HEK293T (cell line): Measurements from ENCODE around the gene CYGB.

ENCODE experiments used
- ARNT ChIP-seq: fragments of 450-650 bp; IDR thresholded peaks from 2 replicates; pipeline ENCODE4 v1.6.1; 2017; ENCODE audit warnings: mild to moderate bottlenecking
- BHLHE40 ChIP-seq: fragments of 450-650 bp; IDR thresholded peaks from 2 replicates; pipeline ENCODE4 v1.6.1; 2016; ENCODE audit warnings: mild to moderate bottlenecking, moderate library complexity, borderline replicate concordance
- CTBP1 ChIP-seq: fragments of 450-650 bp; IDR thresholded peaks from 2 replicates; pipeline ENCODE4 v1.6.1; 2016; ENCODE audit warnings: borderline replicate concordance
- ELF4 ChIP-seq: fragments of 450-650 bp; IDR thresholded peaks from 2 replicates; pipeline ENCODE4 v1.6.1; 2017; ENCODE audit warnings: antibody characterized with exemption
- FOXA1 ChIP-seq: fragments of 450-650 bp; IDR thresholded peaks from 2 replicates; pipeline ENCODE4 v1.6.1; 2016; ENCODE audit warnings: mild to moderate bottlenecking
- FOXK2 ChIP-seq: fragments of 450-650 bp; IDR thresholded peaks from 2 replicates; pipeline ENCODE4 v1.6.1; 2016; ENCODE audit warnings: mild to moderate bottlenecking
- FOXM1 ChIP-seq: fragments of 450-650 bp; IDR thresholded peaks from 2 replicates; pipeline ENCODE4 v1.6.1; 2017; ENCODE audit warnings: mild to moderate bottlenecking, borderline replicate concordance
- HDGF ChIP-seq: fragments of 450-650 bp; IDR thresholded peaks from 2 replicates; pipeline ENCODE4 v1.6.1; 2017; ENCODE audit warnings: antibody characterized with exemption, borderline replicate concordance
- L3MBTL2 ChIP-seq: fragments of 450-650 bp; conservative IDR thresholded peaks from 2 replicates; pipeline ENCODE4 v1.6.1; 2016; ENCODE audit warnings: mild to moderate bottlenecking
- NFRKB ChIP-seq: fragments of 450-650 bp; IDR thresholded peaks from 2 replicates; pipeline ENCODE4 v1.6.1; 2016; ENCODE audit warnings: mild to moderate bottlenecking, moderate library complexity
- SP1 ChIP-seq: fragments of 450-650 bp; IDR thresholded peaks from 2 replicates; pipeline ENCODE4 v1.6.1; 2017
- SUZ12 ChIP-seq: fragments of 450-650 bp; IDR thresholded peaks from 2 replicates; pipeline ENCODE4 v1.6.1; 2016; ENCODE audit warnings: mild to moderate bottlenecking
- TARDBP ChIP-seq: fragments of 450-650 bp; IDR thresholded peaks from 2 replicates; pipeline ENCODE4 v1.6.1; 2016
- TF ChIP-seq, protein P1 (sequence below): fragments of 450-650 bp; IDR thresholded peaks from 2 replicates; pipeline ENCODE4 v1.6.1; 2016

DNA sequence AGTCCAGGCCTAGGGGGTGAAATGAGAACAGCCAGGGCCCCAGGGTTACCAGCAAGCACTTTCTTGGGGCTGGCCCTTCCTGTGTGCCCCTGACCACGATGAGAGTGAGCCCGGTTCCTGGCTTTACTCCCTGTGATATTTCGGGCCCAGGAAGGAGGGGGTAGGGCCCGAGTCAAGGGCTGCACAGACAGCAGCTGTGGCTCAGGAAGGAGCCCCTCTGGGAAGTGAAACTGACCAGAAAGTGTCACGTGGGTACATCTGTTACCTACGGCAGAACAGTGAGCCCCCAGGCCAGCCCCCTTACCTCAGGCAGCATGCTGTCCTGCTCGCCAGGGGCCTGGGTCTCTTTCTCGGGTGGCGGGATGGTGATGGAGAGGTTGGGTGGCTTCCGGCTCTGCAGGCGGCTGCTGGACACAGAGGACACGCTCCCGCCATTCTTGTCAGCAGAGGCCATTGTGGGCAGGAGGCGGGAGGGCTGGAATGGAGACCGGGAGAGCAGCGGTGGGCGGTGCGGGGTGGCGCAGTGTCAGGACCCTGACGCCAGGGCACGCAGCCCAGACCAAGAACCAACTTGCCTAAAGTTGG is 56.3 kb downstream of the CYGB start:
- TF ChIP-seq FOXK2 (no peak), FOXM1 (no peak), CTBP1 (no peak), HDGF (no peak), SP1 (no peak), SUZ12 (no peak), NFRKB (no peak), TARDBP (no peak), FOXA1 (no peak), ARNT (no peak), L3MBTL2 (no peak), ELF4 (no peak), BHLHE40 (no peak)
- TF ChIP-seq, protein P1, sequence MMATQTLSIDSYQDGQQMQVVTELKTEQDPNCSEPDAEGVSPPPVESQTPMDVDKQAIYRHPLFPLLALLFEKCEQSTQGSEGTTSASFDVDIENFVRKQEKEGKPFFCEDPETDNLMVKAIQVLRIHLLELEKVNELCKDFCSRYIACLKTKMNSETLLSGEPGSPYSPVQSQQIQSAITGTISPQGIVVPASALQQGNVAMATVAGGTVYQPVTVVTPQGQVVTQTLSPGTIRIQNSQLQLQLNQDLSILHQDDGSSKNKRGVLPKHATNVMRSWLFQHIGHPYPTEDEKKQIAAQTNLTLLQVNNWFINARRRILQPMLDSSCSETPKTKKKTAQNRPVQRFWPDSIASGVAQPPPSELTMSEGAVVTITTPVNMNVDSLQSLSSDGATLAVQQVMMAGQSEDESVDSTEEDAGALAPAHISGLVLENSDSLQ = no peak
